MM.1S (cell line): ENCODE measurements around the gene GIPR.

Source experiments
- EZH2phosphoT487 ChIP-seq: fragments of 300-600 bp; sonication (generic); IDR thresholded peaks from 2 replicates; pipeline ENCODE4 v1.6.1; 2018; ENCODE audit warnings: antibody characterized with exemption, low read length
- TF ChIP-seq, protein P1 (sequence below): fragments of 300-600 bp; sonication (generic); IDR thresholded peaks from 2 replicates; pipeline ENCODE4 v1.5.1; 2016; ENCODE audit warnings: antibody characterized with exemption, low read length, mixed read lengths

DNA sequence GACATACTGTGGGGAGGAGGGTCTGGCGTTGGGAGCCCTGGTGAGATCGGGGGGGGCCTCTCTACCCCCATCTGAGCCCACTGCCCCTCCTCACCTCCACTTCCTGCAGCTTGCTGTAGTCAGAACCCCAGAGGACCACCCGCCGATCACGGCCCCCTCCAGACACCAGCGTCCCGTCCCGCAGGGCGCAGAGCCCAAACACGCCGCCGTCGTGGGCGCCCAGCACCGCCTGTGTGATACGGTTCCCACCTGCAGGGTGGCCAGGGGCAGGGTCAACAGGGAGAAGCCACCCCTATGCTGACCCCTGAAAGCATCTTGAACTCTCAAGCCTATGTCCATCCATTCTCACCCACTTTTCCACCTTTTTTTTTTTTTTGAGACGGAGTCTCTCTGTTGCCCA lies 46.6 kb upstream of the GIPR start:
- TF ChIP-seq, protein P1, sequence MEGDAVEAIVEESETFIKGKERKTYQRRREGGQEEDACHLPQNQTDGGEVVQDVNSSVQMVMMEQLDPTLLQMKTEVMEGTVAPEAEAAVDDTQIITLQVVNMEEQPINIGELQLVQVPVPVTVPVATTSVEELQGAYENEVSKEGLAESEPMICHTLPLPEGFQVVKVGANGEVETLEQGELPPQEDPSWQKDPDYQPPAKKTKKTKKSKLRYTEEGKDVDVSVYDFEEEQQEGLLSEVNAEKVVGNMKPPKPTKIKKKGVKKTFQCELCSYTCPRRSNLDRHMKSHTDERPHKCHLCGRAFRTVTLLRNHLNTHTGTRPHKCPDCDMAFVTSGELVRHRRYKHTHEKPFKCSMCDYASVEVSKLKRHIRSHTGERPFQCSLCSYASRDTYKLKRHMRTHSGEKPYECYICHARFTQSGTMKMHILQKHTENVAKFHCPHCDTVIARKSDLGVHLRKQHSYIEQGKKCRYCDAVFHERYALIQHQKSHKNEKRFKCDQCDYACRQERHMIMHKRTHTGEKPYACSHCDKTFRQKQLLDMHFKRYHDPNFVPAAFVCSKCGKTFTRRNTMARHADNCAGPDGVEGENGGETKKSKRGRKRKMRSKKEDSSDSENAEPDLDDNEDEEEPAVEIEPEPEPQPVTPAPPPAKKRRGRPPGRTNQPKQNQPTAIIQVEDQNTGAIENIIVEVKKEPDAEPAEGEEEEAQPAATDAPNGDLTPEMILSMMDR: no peak
- TF ChIP-seq EZH2phosphoT487: no peak
